Measurements from ENCODE around the gene OBSCN.

The OBSCN gene

GRCh38 chr1:228318823-228319241, 111.0 kb downstream of the OBSCN start:
- no peak for TF ChIP-seq CTCF (conservative IDR thresholded peaks at IDR 0.05)
- no peak overlapping the region for H3K27ac ChIP-seq

- H3K27ac ChIP-seq, result no peak overlapping the region
- no peak for TF ChIP-seq CTCF (conservative IDR thresholded peaks at IDR 0.05)
Observed at GRCh38 chr1:228319352-228320088, 111.7 kb downstream of the OBSCN start.

- no peak overlapping the region for H3K27ac ChIP-seq
- no peak for TF ChIP-seq CTCF (conservative IDR thresholded peaks at IDR 0.05)
Observed at GRCh38 chr1:228320394-228320793, 112.5 kb downstream of the OBSCN start.

GRCh38 chr1:228321435-228321834, 113.6 kb downstream of the OBSCN start:
- H3K27ac ChIP-seq, result no peak overlapping the region
- no peak for TF ChIP-seq CTCF (conservative IDR thresholded peaks at IDR 0.05)

GRCh38 chr1:228321895-228322294, 114.1 kb downstream of the OBSCN start:
- H3K27ac ChIP-seq, result no peak overlapping the region
- TF ChIP-seq CTCF (conservative IDR thresholded peaks at IDR 0.05), result no peak

- TF ChIP-seq CTCF (conservative IDR thresholded peaks at IDR 0.05), result no peak
Observed at GRCh38 chr1:228323401-228323800, 115.6 kb downstream of the OBSCN start.

GRCh38 chr1:228325267-228325666, 117.4 kb downstream of the OBSCN start:
- no peak overlapping the region for H3K27ac ChIP-seq
- no peak for TF ChIP-seq CTCF (conservative IDR thresholded peaks at IDR 0.05)

More at GRCh38 chr1:228323401-228323800, 115.6 kb downstream of the OBSCN start:
- H3K27ac ChIP-seq, result no peak overlapping the region

Measured in VCaP (cell line).